Muscle layer of duodenum (tissue), 2 donors: Measurements from ENCODE around the gene LHFPL2.

Source experiments
- H3K27ac ChIP-seq: one replicate; pipeline ENCODE4 v1.7.0; 2013; ENCODE audit warnings: mild to moderate bottlenecking, low read length
- H3K27me3 ChIP-seq: one replicate; pipeline ENCODE4 v1.7.0; 2013; ENCODE audit warnings: low read depth, mild to moderate bottlenecking, control low read depth, low read length
- H3K36me3 ChIP-seq, 2 donors: one replicate each; pipeline ENCODE4 v1.7.0; 2013; ENCODE audit warnings: low read length in 2 of 2, control low read depth in 1 of 2, mild to moderate bottlenecking in 1 of 2; ENCODE audit not compliant: insufficient read depth in 2 of 2, control insufficient read depth in 1 of 2
- H3K4me1 ChIP-seq, 2 donors: one replicate each; pipeline ENCODE4 v1.7.0; 2013; ENCODE audit warnings: low read length in 2 of 2, mild to moderate bottlenecking in 2 of 2, control low read depth in 1 of 2, moderate library complexity in 1 of 2; ENCODE audit not compliant: insufficient read depth in 2 of 2, control insufficient read depth in 1 of 2
- H3K4me3 ChIP-seq, 2 donors: one replicate each; pipeline ENCODE4 v1.7.0; 2013; ENCODE audit warnings: low read length in 2 of 2, low read depth in 1 of 2, mild to moderate bottlenecking in 1 of 2
- H3K9me3 ChIP-seq, 2 donors: one replicate each; pipeline ENCODE4 v1.7.0; 2013; ENCODE audit warnings: low read length in 2 of 2, control low read depth in 1 of 2, mild to moderate bottlenecking in 1 of 2; ENCODE audit not compliant: control insufficient read depth in 1 of 2
- donor health status: healthy.

The LHFPL2 gene

DNA sequence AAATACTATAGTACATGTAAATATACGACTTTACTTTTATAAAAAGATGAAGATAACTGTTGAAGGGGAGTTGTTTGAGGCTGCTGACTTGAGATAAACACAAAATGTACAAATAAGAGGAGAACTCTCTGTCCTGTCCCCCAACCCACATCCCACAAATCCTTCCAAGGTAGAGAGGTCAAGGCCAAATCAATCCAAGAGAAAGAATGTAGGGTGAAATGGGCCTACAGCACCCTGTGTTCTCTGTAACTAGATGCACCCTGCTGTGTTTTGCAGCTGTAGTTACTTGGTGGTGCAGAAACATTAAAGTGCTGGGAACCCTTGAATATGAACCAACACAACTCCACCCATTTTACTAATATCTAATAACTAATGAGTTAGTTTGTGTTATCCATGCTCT, 2.0 kb upstream of the LHFPL2 start:
- H3K4me1 ChIP-seq = peaks cover 4 to 18% of the 10 kb centered on the region in 2 donors
- H3K4me3 ChIP-seq = no peak overlapping the region
- H3K27ac ChIP-seq = no peak overlapping the region
- H3K27me3 ChIP-seq = no peaks in the 10 kb centered on the region
- peaks cover 0 to 5% of the 10 kb centered on the region in 2 donors for H3K36me3 ChIP-seq
- H3K9me3 ChIP-seq = no peaks in the 10 kb centered on the region

DNA sequence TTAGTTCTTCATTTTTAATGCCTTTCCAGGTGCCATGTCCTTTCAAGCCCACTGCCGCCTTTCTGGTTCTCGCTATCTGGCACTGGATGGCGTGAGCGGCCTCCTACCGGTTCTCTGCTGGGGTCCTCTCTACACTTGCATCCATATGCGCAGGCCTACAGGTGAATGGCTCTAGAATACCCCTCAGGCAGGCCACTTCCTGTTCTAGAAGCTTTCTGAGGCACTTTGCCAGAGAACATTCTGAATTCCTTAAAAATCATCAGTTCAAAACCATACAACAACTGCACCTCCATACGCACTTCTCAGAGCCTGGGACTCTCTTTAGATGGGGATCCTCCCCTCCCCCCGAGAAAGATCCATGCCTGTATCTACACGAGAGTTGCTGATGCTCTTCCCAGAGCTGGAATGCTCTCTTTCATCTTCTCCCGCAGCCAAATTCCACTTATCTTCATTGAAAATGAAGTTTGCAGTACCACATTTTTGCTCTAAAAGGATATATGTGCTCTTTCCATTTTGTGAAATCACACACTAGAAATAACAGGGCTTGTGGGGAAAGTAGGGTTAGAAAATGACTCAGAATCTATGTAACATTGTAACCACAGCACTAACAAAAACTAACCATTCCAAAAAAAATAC, 1.4 kb upstream of the LHFPL2 start:
- Histone ChIP-seq H3K9me3 (no peaks in the 10 kb centered on the region), H3K27ac (no peak overlapping the region), H3K4me1 (peaks cover 4 to 22% of the 10 kb centered on the region in 2 donors), H3K36me3 (peaks cover 0 to 5% of the 10 kb centered on the region in 2 donors), H3K4me3 (no peak overlapping the region), H3K27me3 (no peaks in the 10 kb centered on the region)

DNA sequence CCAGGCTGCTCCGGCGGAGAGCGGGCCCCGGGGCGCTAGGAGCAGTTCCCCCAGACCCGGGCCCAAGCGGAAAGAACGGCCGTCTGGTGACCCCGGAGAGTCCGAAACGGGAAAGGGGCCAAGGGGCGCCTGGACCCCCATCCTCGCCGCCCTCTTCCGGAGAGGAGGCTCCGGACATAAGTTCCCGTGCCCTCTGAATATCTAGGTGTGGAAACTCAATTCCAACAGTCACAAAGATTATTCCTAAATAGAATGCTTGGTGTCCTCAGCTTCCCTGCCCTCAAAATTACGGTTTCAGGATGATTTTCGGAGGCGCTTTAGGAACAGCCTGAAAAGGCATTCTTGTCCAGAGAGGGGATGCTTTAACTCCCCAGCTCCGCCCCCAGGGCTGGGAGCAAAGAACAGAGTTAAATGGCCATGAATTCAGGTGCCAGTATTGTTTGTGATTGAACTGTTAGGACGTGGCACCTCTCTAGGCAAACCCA, 681 bp upstream of the LHFPL2 start:
- Histone ChIP-seq H3K9me3 (no peaks in the 10 kb centered on the region), H3K27me3 (no peaks in the 10 kb centered on the region), H3K36me3 (peaks cover 0 to 5% of the 10 kb centered on the region in 2 donors), H3K4me3 (peak overlapping the region; percentile 35 to 77), H3K4me1 (peaks cover 4 to 25% of the 10 kb centered on the region in 2 donors), H3K27ac (peak overlapping the region; percentile 70)

DNA sequence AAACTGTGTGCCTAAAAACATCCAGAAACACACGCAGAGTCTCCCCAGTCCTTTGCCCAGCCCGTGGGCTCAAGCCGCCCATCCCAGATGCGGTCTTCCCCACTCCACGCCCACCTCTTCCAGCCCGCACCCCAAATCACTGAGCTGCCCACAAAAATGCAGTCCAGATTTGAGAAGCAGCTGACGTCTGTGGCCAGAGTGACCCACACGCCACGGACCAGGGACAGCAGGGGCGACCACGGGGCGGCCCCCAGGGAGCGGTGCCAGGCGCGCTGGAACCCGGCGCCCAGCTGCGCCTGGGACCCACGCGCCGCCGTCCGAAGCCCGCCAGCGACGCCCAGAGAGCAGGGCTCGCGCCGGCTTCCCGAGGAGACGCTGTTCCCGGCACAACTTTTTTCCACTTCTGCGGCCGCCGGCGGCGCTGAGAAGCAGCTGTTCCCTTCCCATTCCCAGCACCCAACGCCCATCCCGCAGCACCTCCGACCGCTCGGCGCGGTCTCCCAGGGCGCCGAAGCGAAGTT, 674 bp downstream of the LHFPL2 start:
- Histone ChIP-seq H3K36me3 (peaks cover 0 to 5% of the 10 kb centered on the region in 2 donors), H3K9me3 (no peaks in the 10 kb centered on the region), H3K4me1 (peaks cover 4 to 26% of the 10 kb centered on the region in 2 donors)

DNA sequence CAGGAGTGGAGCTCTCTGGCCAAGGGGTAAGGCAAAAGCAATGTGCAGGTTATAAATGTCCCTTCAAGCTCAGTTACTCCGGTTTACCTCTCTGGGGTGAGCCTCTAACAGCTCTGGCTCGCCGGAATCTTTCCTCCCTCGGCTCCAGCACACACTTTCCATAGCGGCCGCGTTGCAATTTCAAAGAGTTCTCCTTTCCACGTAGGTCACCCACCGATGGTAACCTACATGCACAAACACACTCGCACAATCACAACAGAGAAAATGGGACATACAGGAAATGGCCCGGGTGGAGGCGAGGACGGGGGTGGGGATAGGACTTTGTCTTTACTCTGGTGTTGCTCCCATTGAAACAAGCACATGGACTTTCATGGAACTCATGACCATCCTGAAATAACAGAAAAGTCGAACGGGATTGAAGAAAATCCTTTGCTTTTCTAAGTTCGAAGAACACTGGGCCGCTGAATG, 1.2 kb downstream of the LHFPL2 start:
- peak overlapping the region; percentile 77 to 95 for H3K4me3 ChIP-seq
- H3K36me3 ChIP-seq = peaks cover 0 to 5% of the 10 kb centered on the region in 2 donors
- no peaks in the 10 kb centered on the region for H3K27me3 ChIP-seq
- peaks cover 4 to 31% of the 10 kb centered on the region in 2 donors for H3K4me1 ChIP-seq
- H3K9me3 ChIP-seq = no peaks in the 10 kb centered on the region
- peak overlapping the region; percentile 58 for H3K27ac ChIP-seq

More for the DNA sequence above, 674 bp downstream of the LHFPL2 start:
- H3K27ac ChIP-seq = peak overlapping the region; percentile 58
- no peaks in the 10 kb centered on the region for H3K27me3 ChIP-seq
- H3K4me3 ChIP-seq = peak overlapping the region; percentile 77 to 95

DNA sequence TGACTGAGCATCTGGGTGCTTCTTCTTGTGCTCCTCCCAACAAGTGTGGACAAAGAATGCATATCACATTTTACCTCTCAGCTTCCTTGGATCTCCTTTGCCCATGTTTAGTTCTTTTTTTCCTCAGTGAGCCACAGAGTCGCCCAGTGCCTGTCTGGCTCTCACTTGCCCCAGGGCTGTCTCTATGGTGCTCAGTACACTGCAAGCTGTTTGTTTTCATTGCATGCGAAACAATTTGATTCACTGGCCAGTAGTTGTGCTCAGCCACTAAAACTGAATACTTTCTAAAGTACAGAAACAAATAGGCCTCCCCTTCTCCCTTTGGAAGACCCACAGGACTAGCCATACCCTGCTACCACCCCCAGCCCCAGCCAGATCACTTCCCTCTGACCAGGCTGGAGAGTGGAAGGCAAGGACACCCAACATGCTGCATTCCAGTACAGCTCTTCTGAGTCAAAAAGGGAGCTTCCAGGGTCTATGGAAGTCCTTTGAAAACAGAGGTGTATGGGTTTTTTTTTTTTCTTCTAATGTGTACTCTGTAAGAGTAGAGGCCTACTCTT, 3.8 kb downstream of the LHFPL2 start:
- Histone ChIP-seq H3K27ac (no peak overlapping the region), H3K4me3 (no peak overlapping the region), H3K9me3 (no peaks in the 10 kb centered on the region), H3K4me1 (peaks cover 6 to 49% of the 10 kb centered on the region in 2 donors), H3K36me3 (peaks cover 0 to 5% of the 10 kb centered on the region in 2 donors), H3K27me3 (no peaks in the 10 kb centered on the region)

DNA sequence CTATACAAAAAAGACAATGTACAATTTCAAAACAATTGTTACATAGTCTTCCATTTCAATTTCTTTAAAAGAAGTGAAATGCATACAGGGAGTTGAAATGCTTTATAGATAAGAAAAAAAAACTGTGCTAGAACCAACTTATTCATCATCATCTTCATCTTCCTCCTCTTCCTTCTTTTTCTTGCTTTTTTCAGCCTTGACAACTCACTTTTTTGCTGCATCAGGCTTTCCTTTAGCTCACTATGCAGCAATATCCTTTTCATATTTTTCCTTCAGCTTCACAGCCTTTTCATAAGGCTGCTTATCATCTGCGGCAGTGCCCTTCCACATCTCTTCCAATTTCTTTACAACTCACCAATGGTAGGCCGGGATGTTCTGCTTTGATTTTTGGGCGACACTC, 4.4 kb downstream of the LHFPL2 start:
- peaks cover 8 to 52% of the 10 kb centered on the region in 2 donors for H3K4me1 ChIP-seq
- peaks cover 0 to 5% of the 10 kb centered on the region in 2 donors for H3K36me3 ChIP-seq
- no peaks in the 10 kb centered on the region for H3K9me3 ChIP-seq
- no peak overlapping the region for H3K27ac ChIP-seq
- no peaks in the 10 kb centered on the region for H3K27me3 ChIP-seq
- H3K4me3 ChIP-seq = no peak overlapping the region

DNA sequence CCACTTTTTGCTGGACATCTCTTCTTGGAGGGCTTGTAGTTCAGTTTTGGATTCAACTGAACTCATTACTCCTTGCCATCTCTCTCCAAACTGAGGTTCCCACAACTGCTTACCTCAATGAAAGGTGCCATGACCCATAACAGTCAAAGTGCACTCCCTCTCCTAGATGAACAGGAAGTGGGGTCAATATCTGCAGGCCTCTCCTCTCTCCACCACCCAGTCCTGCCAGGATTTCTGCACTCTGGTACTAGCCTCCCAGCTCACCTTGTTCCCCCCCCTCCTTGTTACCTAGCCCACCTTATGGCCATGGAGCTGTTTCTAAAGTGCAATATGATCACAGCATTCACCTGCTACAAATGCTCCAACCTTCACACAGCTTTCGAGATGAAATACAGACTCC, 5.9 kb downstream of the LHFPL2 start:
- Histone ChIP-seq H3K4me1 (peaks cover 15 to 64% of the 10 kb centered on the region in 2 donors), H3K27ac (no peak overlapping the region), H3K27me3 (no peaks in the 10 kb centered on the region), H3K9me3 (no peaks in the 10 kb centered on the region), H3K4me3 (no peak overlapping the region), H3K36me3 (peaks cover 0 to under 1% of the 10 kb centered on the region in 2 donors)

DNA sequence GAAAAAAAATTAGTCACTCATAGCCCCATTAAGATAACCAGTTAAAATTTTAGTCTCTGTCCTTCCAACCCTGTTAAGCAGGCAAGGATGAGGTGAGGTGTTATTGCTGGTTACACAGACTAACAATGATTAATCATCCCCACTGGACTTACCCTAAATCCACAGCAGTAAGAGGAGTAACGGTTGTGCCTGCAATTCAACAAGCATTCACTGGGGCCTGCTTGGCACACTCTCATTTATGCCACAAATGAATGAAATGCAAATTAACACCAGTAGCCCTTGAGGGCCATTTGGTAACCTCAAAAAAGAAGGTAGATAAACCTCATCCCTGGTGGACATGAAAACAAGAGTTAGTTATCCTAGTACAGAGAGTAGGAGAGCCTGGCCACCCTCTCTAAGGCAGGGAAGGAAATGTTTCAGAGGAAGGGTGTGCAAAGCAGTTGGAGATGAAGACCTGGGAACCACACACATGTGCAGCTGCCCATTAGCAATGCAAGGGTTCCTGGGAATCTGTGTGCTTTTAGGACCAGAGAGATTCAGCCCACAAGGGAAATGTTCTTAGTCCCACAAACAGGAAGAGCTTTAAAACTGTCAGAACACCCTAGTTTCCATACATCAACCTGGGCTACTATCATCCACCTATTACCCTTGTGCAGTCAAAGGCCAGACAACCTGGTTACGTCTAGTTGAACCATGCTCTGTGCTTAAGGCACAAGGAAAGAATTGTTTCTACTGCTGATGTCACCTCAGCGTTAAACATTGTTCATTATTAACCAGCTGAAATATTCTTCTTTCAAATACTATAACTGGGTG, 7.7 kb downstream of the LHFPL2 start:
- Histone ChIP-seq H3K27ac (peak overlapping the region; percentile 12), H3K4me1 (peaks cover 13 to 62% of the 10 kb centered on the region in 2 donors)

DNA sequence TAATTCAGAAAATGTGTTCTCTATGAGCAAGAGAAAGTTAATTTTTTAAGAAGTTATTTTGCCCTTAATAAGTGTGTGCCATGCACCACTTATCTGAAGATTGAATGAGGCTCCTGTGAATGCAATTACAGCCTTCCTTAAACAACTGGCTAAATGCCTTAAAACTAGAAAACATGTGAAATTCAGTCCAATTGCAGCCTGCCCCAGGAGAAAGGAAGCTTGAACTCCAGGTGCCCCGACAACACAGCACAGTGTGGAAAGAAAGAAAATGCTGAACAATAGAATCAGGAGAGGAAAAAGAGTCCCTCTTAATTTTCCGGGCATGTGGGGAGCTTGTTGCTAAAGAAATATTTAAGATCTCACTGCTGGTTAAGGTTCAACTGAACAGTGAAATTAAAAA, 8.8 kb downstream of the LHFPL2 start:
- Histone ChIP-seq H3K36me3 (no peaks in the 10 kb centered on the region), H3K4me1 (peaks cover 16 to 58% of the 10 kb centered on the region in 2 donors), H3K4me3 (no peak overlapping the region), H3K9me3 (no peaks in the 10 kb centered on the region), H3K27ac (peak overlapping the region; percentile 12), H3K27me3 (no peaks in the 10 kb centered on the region)

More for the DNA sequence above, 7.7 kb downstream of the LHFPL2 start:
- Histone ChIP-seq H3K27me3 (no peaks in the 10 kb centered on the region), H3K9me3 (no peaks in the 10 kb centered on the region), H3K4me3 (no peak overlapping the region), H3K36me3 (no peaks in the 10 kb centered on the region)
